ENCODE data around the gene TINAG.

TINAG gene

DNA sequence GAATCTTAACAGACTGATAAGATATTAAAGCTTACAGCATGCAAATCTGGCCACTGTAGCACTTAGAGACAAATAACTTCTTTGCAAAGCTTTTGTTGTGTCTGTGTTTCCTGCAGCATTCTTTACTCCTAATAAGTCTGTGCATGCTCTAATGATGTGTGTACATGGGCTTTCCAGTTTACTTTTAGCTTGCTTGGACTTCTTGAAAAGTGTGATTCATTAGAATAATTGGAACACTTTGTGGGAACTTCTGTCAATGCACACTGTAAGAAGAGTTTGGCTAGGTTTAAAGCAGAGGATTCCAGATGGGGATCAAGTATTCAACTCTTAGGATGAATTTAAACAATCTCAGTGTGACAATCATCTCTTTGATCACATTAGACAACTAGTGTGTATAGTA is 22.1 kb upstream of the TINAG start:
- no peaks in the 10 kb centered on the region for H3K4me1 ChIP-seq (ENCODE audit: insufficient read depth, low read length)
- H3K36me3 ChIP-seq (ENCODE audit: insufficient read depth, low read length) = no peaks in the 10 kb centered on the region
- no peak overlapping the region for H2AFZ ChIP-seq (ENCODE audit: low read depth, low read length)
- no peaks in the 10 kb centered on the region for H3K9me3 ChIP-seq (ENCODE audit: low read length)
- H3K27me3 ChIP-seq (ENCODE audit: insufficient read depth, low read length) = no peaks in the 10 kb centered on the region
- no peak overlapping the region for H3K4me3 ChIP-seq (ENCODE audit: low read length)

DNA sequence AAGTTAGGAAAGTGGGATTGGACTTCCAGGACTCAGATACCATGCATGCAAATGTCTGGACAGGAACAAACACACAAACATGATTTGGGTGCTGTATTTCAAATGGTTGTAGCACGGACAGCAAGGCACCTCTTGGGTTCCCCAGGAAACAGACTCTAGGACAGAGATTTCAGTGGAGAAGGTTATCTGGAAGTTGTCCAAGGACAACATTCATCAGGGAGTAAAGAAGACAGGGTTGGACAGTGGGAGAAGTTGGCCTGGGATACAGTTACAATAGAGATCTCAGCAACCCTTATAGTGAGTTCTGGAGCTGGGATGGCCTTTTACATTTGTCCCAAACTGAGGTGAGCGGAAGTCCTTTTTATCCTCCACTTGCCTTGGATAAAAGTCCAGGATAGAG is 19.8 kb upstream of the TINAG start:
- Histone ChIP-seq H3K27me3 (ENCODE audit: insufficient read depth, low read length) (no peaks in the 10 kb centered on the region), H3K36me3 (ENCODE audit: insufficient read depth, low read length) (no peaks in the 10 kb centered on the region), H2AFZ (ENCODE audit: low read depth, low read length) (no peak overlapping the region), H3K9me3 (ENCODE audit: low read length) (no peaks in the 10 kb centered on the region), H3K4me1 (ENCODE audit: insufficient read depth, low read length) (no peaks in the 10 kb centered on the region), H3K4me3 (ENCODE audit: low read length) (no peak overlapping the region)

DNA sequence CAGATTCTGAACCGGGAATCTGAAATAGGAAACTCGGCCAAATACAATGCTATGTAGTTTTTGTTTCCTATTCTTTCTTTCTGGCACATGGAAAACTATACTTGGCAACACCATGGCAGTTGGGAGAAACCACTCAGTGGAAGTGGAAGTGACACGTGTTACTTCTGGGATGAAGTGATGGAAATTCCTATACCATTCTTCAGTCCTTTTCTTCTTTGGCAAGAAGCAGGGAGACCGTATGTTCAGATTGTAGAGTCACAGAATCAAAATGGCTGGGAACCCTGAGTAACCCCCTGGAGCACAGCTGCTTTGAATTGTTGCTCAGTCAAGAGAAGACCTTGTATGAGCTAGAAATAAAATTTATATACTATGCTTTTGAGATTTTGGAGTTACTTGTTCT is 18.8 kb upstream of the TINAG start:
- H2AFZ ChIP-seq (ENCODE audit: low read depth, low read length) = no peak overlapping the region
- H3K4me1 ChIP-seq (ENCODE audit: insufficient read depth, low read length) = no peaks in the 10 kb centered on the region
- H3K27me3 ChIP-seq (ENCODE audit: insufficient read depth, low read length) = no peaks in the 10 kb centered on the region
- no peaks in the 10 kb centered on the region for H3K36me3 ChIP-seq (ENCODE audit: insufficient read depth, low read length)
- no peak overlapping the region for H3K4me3 ChIP-seq (ENCODE audit: low read length)
- H3K9me3 ChIP-seq (ENCODE audit: low read length) = no peaks in the 10 kb centered on the region

DNA sequence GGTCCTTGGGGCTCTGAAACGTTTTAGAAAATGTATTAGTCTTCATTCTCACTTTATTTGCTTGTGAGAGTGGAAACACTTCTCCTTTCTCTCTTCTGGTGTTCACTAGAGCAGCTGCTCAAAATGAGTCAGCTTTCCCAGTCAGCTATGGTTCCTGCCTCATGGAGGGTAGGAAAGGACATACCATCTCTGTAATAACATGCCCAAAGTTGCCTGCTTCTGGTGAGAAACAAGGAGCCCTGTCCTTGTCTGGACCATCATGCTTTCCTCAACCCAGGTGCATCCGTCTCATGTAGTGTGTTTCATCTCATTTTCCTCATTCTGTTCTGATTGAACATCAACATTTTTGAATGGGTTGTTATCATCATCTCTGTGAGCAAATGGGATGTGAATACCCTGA is 17.1 kb upstream of the TINAG start:
- no peaks in the 10 kb centered on the region for H3K9me3 ChIP-seq (ENCODE audit: low read length)
- H3K4me1 ChIP-seq (ENCODE audit: insufficient read depth, low read length) = no peaks in the 10 kb centered on the region
- H3K4me3 ChIP-seq (ENCODE audit: low read length) = no peak overlapping the region
- no peaks in the 10 kb centered on the region for H3K27me3 ChIP-seq (ENCODE audit: insufficient read depth, low read length)
- no peak overlapping the region for H2AFZ ChIP-seq (ENCODE audit: low read depth, low read length)
- H3K36me3 ChIP-seq (ENCODE audit: insufficient read depth, low read length) = no peaks in the 10 kb centered on the region

DNA sequence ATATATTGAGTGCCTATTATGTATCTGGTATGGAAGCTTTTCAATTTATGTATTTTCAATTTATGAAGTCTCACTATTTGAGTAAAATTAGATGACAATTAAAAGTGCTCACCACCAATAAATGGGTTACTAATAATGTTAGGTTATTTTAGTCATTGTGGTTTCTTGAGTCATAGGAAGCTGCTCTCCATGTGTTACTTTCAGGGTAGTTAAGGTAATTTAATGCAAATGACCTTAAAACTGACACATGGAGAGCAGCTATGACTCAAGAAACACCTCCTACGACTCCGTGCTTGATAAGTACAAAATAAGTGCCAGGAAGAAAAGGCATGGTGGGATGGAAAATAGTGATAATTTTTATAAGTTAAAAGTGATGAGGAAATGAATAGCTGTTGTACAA is 16.5 kb upstream of the TINAG start:
- Histone ChIP-seq H3K27me3 (ENCODE audit: insufficient read depth, low read length) (no peaks in the 10 kb centered on the region), H3K36me3 (ENCODE audit: insufficient read depth, low read length) (no peaks in the 10 kb centered on the region), H2AFZ (ENCODE audit: low read depth, low read length) (no peak overlapping the region), H3K4me3 (ENCODE audit: low read length) (no peak overlapping the region), H3K9me3 (ENCODE audit: low read length) (no peaks in the 10 kb centered on the region), H3K4me1 (ENCODE audit: insufficient read depth, low read length) (no peaks in the 10 kb centered on the region)

- no peaks in the 10 kb centered on the region for H3K27me3 ChIP-seq (ENCODE audit: insufficient read depth, low read length)
- H2AFZ ChIP-seq (ENCODE audit: low read depth, low read length) = no peak overlapping the region
- H3K36me3 ChIP-seq (ENCODE audit: insufficient read depth, low read length) = no peaks in the 10 kb centered on the region
- no peak overlapping the region for H3K4me3 ChIP-seq (ENCODE audit: low read length)
- H3K4me1 ChIP-seq (ENCODE audit: insufficient read depth, low read length) = no peaks in the 10 kb centered on the region
- H3K9me3 ChIP-seq (ENCODE audit: low read length) = no peaks in the 10 kb centered on the region
Observed at GRCh38 chr6:54294965-54295532, 13.2 kb upstream of the TINAG start.

GRCh38 chr6:54299542-54300269 is 8.5 kb upstream of the TINAG start:
- Histone ChIP-seq H3K9me3 (ENCODE audit: low read length) (no peaks in the 10 kb centered on the region), H3K4me3 (ENCODE audit: low read length) (no peak overlapping the region), H3K4me1 (ENCODE audit: insufficient read depth, low read length) (no peaks in the 10 kb centered on the region), H2AFZ (ENCODE audit: low read depth, low read length) (no peak overlapping the region), H3K36me3 (ENCODE audit: insufficient read depth, low read length) (no peaks in the 10 kb centered on the region), H3K27me3 (ENCODE audit: insufficient read depth, low read length) (no peaks in the 10 kb centered on the region)

DNA sequence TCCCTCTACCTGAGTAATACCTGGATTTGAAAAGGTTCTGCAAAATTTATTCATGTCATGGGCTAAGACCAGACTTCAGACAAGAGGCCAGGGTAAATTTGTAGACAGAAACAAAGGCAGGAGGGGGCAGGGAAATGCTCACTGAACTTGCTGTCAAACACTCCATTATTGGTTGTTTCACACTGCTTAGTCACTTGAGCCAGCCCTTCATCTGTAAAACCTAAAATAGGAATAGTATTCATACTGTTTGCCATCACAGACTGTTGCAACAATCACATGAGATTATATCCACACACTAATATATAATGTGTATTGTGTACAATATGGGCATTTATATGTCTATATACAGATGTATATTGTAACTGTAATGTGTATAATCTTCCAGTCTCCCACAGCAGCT is 6.5 kb upstream of the TINAG start:
- no peak overlapping the region for H3K4me3 ChIP-seq (ENCODE audit: low read length)
- H3K4me1 ChIP-seq (ENCODE audit: insufficient read depth, low read length) = no peaks in the 10 kb centered on the region
- H3K36me3 ChIP-seq (ENCODE audit: insufficient read depth, low read length) = no peaks in the 10 kb centered on the region
- no peak overlapping the region for H2AFZ ChIP-seq (ENCODE audit: low read depth, low read length)
- H3K9me3 ChIP-seq (ENCODE audit: low read length) = no peaks in the 10 kb centered on the region
- no peaks in the 10 kb centered on the region for H3K27me3 ChIP-seq (ENCODE audit: insufficient read depth, low read length)

DNA sequence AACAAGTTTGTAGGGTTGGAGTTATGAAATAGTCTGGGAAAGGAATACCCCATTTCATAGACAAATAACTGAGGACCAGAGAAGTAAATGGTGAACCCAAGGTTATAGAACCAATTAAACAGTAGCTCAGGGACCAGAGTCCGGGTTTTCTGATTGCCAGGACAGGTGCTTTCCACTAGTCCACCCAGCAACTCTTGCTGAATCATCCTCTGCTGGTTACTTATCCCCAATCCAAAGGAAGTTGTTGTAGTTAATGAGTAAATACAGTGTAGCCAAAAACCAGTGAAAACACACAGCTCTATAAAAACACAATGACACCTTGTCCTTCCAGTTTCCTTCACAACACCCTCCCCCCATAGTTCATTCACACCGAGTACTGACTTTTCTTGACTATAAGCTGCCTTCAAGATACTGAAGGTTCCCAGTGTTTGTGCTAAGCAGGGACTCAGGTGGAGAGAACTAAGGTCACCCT is 766 bp upstream of the TINAG start:
- Histone ChIP-seq H3K9me3 (ENCODE audit: low read length) (no peaks in the 10 kb centered on the region), H3K36me3 (ENCODE audit: insufficient read depth, low read length) (no peaks in the 10 kb centered on the region), H3K4me1 (ENCODE audit: insufficient read depth, low read length) (no peaks in the 10 kb centered on the region), H3K4me3 (ENCODE audit: low read length) (no peak overlapping the region), H2AFZ (ENCODE audit: low read depth, low read length) (no peak overlapping the region), H3K27me3 (ENCODE audit: insufficient read depth, low read length) (peaks cover 2% of the 10 kb centered on the region)

GRCh38 chr6:54308986-54309315 is 710 bp downstream of the TINAG start:
- Histone ChIP-seq H2AFZ (ENCODE audit: low read depth, low read length) (no peak overlapping the region), H3K9me3 (ENCODE audit: low read length) (no peaks in the 10 kb centered on the region), H3K36me3 (ENCODE audit: insufficient read depth, low read length) (no peaks in the 10 kb centered on the region), H3K4me1 (ENCODE audit: insufficient read depth, low read length) (no peaks in the 10 kb centered on the region), H3K4me3 (ENCODE audit: low read length) (no peak overlapping the region), H3K27me3 (ENCODE audit: insufficient read depth, low read length) (peaks cover 2% of the 10 kb centered on the region)

DNA sequence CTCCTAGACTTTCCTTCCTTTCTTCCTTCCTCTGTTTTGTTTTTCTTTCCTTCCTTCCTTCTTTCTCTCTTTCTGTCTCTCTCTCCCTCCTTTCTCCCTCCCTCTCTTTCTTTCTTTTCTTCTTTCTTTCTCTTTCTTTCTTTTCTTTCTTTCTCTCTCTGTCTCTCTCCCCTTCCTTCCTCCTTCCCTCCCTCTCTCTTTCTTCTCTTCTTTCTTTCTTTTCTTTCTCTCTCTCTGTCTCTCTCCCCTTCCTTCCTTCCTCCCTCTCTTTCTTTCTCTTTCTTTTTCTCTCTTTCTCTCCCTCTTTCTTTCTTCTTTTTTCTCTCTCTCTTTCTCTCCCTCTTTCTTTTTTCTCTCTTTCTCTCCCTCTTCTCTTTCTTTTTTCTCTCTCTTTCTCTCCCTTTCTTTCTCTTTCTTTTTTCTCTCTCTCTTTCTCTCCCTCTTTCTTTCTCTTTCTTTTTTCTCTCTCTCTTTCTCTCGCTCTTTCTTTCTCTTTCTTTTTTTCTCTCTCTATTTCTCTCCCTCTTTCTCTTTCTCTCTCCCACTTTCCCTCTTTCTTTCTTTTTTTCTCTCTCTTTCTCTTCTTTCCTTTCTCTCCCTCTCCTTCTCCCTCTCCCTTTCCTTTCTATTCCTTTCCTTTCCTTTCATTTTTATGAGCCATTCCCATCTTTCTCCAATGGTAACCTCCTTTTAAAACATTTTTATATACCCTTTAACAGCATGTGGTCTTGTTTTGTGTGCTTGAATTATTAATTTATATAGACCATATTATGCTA is 2.3 kb downstream of the TINAG start:
- Histone ChIP-seq H3K9me3 (ENCODE audit: low read length) (no peaks in the 10 kb centered on the region), H2AFZ (ENCODE audit: low read depth, low read length) (no peak overlapping the region), H3K27me3 (ENCODE audit: insufficient read depth, low read length) (peaks cover 2% of the 10 kb centered on the region), H3K4me1 (ENCODE audit: insufficient read depth, low read length) (no peaks in the 10 kb centered on the region), H3K36me3 (ENCODE audit: insufficient read depth, low read length) (no peaks in the 10 kb centered on the region), H3K4me3 (ENCODE audit: low read length) (no peak overlapping the region)

DNA sequence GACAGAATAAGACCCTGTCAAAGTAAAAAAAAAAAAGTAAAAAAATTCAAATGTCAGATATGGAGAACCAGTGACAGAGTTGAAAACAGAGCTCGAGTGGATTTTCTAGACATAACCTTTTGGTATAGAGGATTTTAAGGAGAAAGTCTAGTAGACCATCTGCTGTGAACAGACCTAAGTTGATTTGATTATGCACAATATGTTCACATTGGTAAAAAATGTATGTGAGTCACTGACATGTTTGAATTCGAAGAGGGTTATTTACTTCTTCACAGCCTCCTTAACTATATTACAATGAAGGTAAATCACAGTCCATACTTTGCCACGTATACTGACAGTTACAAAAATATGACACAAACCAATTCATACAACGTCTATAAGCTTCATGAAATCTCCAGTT is 7.4 kb downstream of the TINAG start:
- Histone ChIP-seq H3K36me3 (ENCODE audit: insufficient read depth, low read length) (no peaks in the 10 kb centered on the region), H3K4me1 (ENCODE audit: insufficient read depth, low read length) (no peaks in the 10 kb centered on the region), H2AFZ (ENCODE audit: low read depth, low read length) (no peak overlapping the region), H3K4me3 (ENCODE audit: low read length) (no peak overlapping the region), H3K9me3 (ENCODE audit: low read length) (no peaks in the 10 kb centered on the region), H3K27me3 (ENCODE audit: insufficient read depth, low read length) (no peaks in the 10 kb centered on the region)

DNA sequence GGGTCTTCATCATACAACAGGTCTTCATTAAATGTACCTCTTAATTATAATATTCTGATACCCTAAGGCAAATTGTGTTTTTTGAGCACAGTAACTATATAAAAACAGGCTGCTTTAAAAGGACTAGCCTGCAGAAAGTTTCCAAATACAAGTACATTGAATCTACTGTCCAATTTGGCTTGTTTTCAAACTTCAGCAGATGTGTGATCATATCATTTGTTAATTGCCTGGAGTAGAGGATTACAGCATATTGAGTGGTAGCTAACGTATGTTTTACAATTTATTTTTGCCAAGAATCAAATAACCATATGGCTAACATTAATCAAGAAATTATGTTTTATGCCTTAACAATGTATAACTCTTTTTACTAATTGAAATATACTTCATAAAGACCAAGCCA is 12.6 kb downstream of the TINAG start:
- H3K36me3 ChIP-seq (ENCODE audit: insufficient read depth, low read length) = no peaks in the 10 kb centered on the region
- H3K4me3 ChIP-seq (ENCODE audit: low read length) = no peak overlapping the region
- no peaks in the 10 kb centered on the region for H3K4me1 ChIP-seq (ENCODE audit: insufficient read depth, low read length)
- H3K27me3 ChIP-seq (ENCODE audit: insufficient read depth, low read length) = no peaks in the 10 kb centered on the region
- no peaks in the 10 kb centered on the region for H3K9me3 ChIP-seq (ENCODE audit: low read length)
- no peak overlapping the region for H2AFZ ChIP-seq (ENCODE audit: low read depth, low read length)

Measured in neuron (in vitro differentiated cells).